22Rv1 (cell line): Measurements from ENCODE around the gene FAM131C.

Source experiments
- H3K27ac ChIP-seq: fragments of 450-650 bp; 2 replicates; pipeline ENCODE4 v1.5.1; 2017
- ZFX ChIP-seq: fragments of 450-650 bp; IDR thresholded peaks from 2 replicates; pipeline ENCODE4 v1.6.1; 2017; ENCODE audit warnings: antibody characterized with exemption, borderline replicate concordance
- TF ChIP-seq, protein P1 (sequence below): fragments of 450-650 bp; IDR thresholded peaks from 2 replicates; pipeline ENCODE4 v1.5.1; 2017; ENCODE audit warnings: mild to moderate bottlenecking

FAM131C gene

DNA sequence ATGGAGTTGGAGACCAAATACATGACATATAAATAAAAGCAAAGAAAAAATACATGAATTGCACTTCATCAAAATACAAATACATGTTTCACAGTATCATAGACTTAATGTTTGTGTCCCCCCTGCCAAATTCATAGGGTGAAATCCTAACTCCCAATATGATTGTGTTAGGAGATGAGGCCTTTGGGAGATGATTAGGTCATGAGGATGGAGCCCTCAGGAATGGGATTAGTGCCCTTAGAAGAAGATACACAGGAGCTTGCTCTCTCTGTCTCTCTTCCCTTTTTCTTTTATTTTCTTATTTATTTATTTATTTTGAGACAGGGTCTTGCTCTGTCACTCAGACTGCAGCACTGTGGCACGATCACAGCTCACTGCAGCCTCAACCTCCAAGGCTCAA lies 26.0 kb upstream of the FAM131C start:
- H3K27ac ChIP-seq = no peak overlapping the region
- TF ChIP-seq ZFX = no peak

DNA sequence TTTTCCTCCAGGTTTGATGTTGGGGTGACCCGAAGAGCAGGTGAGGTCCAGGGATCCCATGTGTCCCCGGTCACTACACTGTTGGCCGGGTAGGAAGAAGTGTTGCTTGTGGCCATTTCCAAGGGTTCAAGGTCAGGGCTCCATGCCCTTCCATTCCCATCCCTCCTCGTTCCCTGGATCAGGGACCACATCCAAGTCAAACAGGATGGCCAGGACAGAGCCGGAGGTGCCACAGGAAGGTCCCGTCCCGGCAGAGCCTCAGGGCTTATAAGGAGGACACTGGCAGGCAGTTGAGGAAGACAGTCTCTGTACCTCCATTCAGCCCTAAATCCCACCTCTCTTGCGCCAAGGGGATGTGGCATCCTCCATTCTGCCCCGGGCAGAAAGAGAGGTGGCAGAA lies 22.0 kb upstream of the FAM131C start:
- H3K27ac ChIP-seq = no peak overlapping the region
- TF ChIP-seq, protein P1, sequence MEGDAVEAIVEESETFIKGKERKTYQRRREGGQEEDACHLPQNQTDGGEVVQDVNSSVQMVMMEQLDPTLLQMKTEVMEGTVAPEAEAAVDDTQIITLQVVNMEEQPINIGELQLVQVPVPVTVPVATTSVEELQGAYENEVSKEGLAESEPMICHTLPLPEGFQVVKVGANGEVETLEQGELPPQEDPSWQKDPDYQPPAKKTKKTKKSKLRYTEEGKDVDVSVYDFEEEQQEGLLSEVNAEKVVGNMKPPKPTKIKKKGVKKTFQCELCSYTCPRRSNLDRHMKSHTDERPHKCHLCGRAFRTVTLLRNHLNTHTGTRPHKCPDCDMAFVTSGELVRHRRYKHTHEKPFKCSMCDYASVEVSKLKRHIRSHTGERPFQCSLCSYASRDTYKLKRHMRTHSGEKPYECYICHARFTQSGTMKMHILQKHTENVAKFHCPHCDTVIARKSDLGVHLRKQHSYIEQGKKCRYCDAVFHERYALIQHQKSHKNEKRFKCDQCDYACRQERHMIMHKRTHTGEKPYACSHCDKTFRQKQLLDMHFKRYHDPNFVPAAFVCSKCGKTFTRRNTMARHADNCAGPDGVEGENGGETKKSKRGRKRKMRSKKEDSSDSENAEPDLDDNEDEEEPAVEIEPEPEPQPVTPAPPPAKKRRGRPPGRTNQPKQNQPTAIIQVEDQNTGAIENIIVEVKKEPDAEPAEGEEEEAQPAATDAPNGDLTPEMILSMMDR = no peak
- no peak for TF ChIP-seq ZFX

DNA sequence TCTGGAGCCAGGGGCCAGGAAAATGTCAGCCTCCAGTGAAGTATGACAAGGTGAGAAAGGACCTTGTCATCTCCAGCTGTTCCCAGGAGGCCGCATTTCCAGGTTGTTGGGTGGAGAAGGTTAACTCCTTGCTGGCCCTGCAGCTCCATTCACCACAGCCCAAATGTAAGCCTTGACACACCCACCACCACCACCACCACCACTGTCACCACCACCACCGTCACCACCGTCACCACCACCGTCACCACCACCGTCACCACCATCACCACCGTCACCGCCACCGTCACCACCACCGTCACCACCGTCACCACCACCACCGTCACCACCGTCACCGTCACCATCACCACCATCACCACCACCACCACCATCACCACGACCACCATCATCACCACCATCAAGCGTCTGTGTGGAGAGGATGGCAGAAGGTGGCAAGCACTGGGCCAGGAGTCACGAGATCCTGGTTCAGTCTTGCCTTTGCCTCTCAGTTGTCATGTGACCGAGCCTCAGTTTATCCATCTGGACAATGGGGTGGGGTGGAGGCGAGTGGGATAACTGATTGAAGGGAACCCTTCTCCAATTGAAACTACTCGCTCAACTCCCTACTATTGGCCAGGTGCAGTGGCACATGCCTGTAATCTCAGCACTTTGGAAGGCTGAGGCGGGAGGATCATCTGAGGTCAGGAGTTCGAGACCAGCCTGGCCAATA lies 21.2 kb upstream of the FAM131C start:
- no peak for TF ChIP-seq ZFX
- TF ChIP-seq, protein P1 = no peak
- no peak overlapping the region for H3K27ac ChIP-seq

DNA sequence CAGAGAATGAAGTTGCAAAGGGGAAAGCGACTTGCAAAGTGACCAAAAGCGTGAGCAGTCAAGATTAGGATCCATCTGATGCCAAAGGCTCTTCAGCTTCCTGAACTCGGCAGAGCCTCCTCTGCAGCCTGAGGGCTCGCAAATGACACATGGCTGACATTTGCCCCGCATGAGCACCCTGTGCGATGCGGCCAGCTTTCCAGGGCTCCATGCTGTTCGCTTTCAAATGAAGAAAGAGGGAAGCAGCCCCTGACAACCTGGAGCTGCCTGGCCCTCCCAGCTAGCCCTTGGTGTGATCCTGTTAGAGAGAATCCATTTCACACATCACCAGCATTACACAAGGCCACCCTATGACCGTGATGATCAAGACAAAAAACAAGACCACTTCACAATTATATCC lies 20.2 kb upstream of the FAM131C start:
- no peak for TF ChIP-seq ZFX
- TF ChIP-seq, protein P1 = no peak
- H3K27ac ChIP-seq = no peak overlapping the region

DNA sequence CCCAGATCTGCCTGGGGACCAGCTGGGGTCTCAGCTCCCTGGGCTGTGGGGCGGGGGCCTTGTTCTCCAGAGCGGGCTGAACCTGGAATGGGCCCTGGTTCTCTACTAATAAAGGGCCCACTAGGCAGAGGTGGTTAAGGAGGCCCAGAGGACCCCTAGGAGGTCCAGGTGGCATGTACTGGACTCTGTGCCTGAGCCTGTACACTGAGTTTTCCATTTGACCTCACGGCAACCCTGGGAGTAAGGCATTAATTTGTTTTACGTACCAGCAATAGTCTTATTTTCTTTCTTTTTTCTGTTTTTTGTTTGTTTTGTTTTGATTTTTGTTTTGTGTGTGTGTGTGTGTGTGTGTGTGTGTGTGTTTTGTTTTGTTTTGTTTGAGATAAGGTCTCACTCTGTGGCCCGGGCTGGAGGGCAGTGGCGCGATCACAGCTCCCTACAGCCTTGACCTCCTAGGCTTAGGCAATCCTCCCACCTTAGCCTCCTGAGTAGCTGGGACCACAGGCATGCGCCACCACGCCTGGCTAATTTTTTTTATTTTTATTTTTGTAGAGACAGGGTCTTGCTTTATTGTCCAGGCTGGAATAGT lies 19.6 kb upstream of the FAM131C start:
- no peak overlapping the region for H3K27ac ChIP-seq
- TF ChIP-seq, protein P1 = no peak
- TF ChIP-seq ZFX = no peak

DNA sequence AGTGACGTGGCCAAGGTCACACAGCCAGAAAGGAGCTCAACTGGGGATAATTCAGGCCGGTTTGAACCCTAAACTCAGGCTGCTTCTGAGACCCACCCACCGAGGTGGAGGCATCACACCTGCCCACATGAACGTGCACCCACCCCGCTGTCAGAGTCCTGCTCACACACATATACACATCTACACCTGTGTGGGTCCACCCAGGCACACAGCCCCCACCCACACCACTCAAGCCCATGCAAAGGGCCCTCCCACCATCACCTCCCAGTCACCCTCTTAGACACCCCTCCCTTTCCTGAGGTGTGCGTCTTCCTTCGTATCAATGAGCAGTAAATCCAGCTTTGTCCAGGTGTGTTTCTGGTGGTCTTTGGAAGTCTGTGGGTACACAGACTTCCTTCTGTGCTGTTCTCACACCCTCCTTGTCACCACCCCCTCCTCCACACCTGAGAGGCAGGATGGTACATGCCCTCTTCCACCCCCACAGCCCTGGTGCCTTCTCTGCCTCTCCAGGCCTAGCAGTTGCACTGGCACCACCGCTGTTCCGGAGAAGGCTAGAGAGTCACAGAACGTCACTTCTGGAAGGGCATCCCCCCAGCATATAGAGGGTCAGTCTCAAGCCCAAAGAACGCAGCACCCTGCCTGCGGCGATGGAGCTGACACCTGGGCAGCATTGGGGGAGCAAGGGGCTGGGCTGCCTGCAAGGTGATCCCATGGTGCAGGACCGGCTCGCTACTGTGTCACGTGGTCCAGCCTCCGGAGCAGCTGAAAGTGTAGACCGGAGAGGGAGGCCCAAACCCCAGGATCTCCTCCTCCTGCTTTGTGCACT lies 18.9 kb upstream of the FAM131C start:
- H3K27ac ChIP-seq = no peak overlapping the region
- TF ChIP-seq ZFX = no peak

DNA sequence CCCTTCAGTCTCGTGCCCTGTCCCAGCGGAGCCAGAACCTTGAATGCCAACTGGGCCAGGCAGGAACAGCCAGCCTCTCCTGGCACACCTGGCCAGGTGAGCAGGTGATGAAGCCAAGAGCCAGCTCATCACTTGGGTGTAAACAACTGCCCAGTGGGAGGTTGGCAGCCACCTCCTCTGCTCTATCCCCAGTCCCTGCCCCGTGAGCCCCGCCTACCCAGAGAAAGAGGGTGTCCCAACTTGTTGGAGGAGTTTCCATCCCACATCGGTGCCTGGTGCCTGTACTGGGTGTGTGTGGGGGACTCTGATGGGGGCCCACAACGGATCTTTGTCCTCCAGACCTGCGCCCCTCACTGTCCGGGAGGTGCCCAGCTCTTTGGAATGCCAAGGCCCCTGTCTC lies 17.8 kb upstream of the FAM131C start:
- no peak for TF ChIP-seq ZFX
- TF ChIP-seq, protein P1 = no peak
- no peak overlapping the region for H3K27ac ChIP-seq
